Activated naive CD8-positive, alpha-beta T cell treated with anti-CD3 and anti-CD28 coated beads, Interleukin-2, amount 50 U/mL, for 24 hours (primary cell): ENCODE results near the gene HFE.
A peak's percentile ranks its signal among the peaks of the same experiment; 100 is the strongest.
"Not testable (repeated sequence)": the region's sequence is repeated elsewhere in the genome, so short reads cannot be mapped to it uniquely, and the experiment has no call there.

Source experiments
- ATAC-seq: fragments of 150-1000 bp; cut with Tn5 transposase; one replicate; pipeline ENCODE4 v1.10.0; 2021
- DNase-seq: peaks from one replicate; pipeline ENCODE4 v3.0.0; 2021
- H3K27ac Mint-ChIP-seq: one replicate; pipeline ENCODE4 v1.8.0; 2021; ENCODE audit warnings: mild to moderate bottlenecking, mixed read lengths
- H3K27me3 Mint-ChIP-seq: one replicate; pipeline ENCODE4 v1.8.0; 2021; ENCODE audit warnings: mixed read lengths
- H3K36me3 Mint-ChIP-seq: one replicate; pipeline ENCODE4 v1.8.0; 2021; ENCODE audit warnings: low read depth, mixed read lengths
- H3K4me1 Mint-ChIP-seq: one replicate; pipeline ENCODE4 v1.8.0; 2021; ENCODE audit warnings: mixed read lengths
- H3K4me3 Mint-ChIP-seq: one replicate; pipeline ENCODE4 v1.8.0; 2021; ENCODE audit warnings: mild to moderate bottlenecking, moderate library complexity, mixed read lengths
- H3K9me3 Mint-ChIP-seq: one replicate; pipeline ENCODE4 v1.8.0; 2021; ENCODE audit warnings: mixed read lengths

The HFE gene

DNA sequence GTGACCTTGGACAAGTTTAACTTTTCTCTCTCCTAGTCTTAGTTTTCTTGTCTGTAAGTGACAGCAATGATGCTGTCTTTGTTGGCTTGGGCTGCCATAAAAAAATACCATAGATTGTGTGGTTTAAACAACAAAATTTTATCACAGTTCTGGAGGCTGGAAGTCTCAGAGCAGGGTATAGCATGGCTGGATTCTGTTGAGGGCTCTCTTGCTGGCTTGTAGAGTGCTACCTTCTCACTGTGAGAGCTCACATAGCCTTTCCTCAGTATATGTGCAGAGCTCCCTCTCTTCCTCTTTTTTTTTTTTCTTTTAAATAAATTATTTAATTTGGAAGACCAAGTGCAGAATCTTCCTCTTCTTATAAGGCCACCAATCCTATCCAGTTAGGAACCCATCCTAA lies 26.3 kb downstream of the HFE start:
- no peaks in the 10 kb centered on the region for H3K9me3 Mint-ChIP-seq
- ATAC-seq: no peak
- H3K4me3 Mint-ChIP-seq: no peak overlapping the region
- H3K27ac Mint-ChIP-seq: no peak overlapping the region
- peaks cover 8% of the 10 kb centered on the region for H3K4me1 Mint-ChIP-seq
- H3K27me3 Mint-ChIP-seq: peaks cover 4% of the 10 kb centered on the region
- no peaks in the 10 kb centered on the region for H3K36me3 Mint-ChIP-seq
- DNase-seq: no peak

DNA sequence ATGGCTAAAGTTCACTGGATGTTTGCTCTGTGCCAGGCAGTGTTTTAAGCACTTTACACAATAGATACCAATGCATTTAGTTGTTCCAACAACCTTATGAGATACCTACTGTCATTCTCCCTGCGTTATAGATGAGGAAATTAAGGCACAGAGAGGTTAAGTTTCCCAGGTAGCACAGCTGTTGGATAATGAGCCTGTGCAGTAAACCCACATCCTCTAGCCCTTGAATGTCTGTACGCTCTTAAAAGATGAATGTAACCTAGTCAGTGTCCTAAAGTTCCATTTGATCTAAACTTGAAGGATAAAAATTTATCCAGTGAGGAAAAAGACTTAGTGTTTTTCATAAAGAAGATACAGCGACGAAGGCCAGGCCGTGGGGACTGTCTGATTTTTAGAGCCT lies 28.0 kb downstream of the HFE start:
- Mint-ChIP-seq H3K27ac (no peak overlapping the region), H3K4me3 (no peak overlapping the region), H3K4me1 (peaks cover 8% of the 10 kb centered on the region), H3K9me3 (no peaks in the 10 kb centered on the region), H3K36me3 (no peaks in the 10 kb centered on the region), H3K27me3 (peaks cover 4% of the 10 kb centered on the region)
- DNase-seq (no peak), ATAC-seq (no peak)

DNA sequence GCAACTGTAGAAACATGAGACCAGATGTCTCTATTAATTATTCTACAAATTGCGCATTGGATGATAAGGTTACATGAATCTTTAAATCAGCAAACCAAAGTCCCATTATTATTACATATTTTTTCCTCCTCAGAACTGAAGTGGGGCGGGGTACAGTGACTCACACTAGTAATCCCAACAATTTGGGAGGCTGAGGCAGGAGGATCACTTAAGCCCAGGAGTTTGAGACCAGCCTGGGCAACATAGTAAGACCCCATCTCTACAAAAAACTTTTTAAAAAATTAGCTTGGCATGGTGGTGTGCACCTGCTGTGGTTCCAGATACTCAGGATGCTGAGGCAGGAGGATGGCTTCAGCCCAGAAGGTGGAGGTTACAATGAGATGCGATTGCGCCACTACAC lies 29.0 kb downstream of the HFE start:
- peaks cover 4% of the 10 kb centered on the region for H3K27me3 Mint-ChIP-seq
- DNase-seq (no peak), ATAC-seq (no peak)
- no peaks in the 10 kb centered on the region for H3K36me3 Mint-ChIP-seq
- no peak overlapping the region for H3K27ac Mint-ChIP-seq
- H3K9me3 Mint-ChIP-seq: no peaks in the 10 kb centered on the region
- no peak overlapping the region for H3K4me3 Mint-ChIP-seq
- peaks cover 13% of the 10 kb centered on the region for H3K4me1 Mint-ChIP-seq

DNA sequence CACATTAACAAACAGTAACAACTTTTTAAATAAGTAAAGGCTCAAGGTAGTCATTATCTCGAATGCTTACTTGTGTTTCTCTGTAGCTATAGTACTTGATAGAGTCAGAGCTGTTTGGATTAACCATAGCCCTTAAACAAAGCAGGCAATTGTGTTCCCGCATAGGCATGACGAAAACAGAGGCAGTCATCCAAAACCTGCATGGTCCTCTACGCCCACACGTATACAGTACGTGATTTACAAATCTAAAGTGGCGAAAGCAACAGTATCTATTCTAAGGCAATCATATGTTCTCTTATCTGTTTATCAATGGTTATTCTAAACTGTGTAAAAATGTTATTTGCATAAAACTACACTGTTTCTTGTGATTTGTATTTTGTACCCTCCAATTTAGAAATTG lies 31.8 kb downstream of the HFE start:
- no peaks in the 10 kb centered on the region for H3K9me3 Mint-ChIP-seq
- DNase-seq: no peak
- H3K27ac Mint-ChIP-seq: no peak overlapping the region
- H3K36me3 Mint-ChIP-seq: peaks cover 5% of the 10 kb centered on the region
- H3K27me3 Mint-ChIP-seq: peaks cover 9% of the 10 kb centered on the region
- H3K4me1 Mint-ChIP-seq: peaks cover 37% of the 10 kb centered on the region
- H3K4me3 Mint-ChIP-seq: no peak overlapping the region
- no peak for ATAC-seq

DNA sequence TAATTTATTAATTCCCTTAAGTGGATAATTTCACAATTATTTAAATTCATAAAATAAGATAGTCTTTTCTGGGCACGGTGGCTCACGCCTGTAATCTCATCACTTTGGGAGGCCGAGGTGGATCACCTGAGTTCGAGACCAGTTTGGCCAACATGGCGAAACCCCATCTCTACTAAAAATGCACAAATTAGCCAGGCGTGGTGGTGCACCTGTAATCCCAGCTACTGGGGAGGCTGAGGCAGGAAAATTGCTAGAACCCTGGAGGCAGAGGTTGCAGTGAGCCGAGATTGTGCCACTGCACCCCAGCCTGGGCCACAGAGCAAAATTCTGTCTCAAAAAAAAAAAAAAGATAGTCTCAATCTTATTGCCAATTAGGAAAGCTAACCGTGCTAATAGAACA lies 32.9 kb downstream of the HFE start:
- H3K27ac Mint-ChIP-seq, ATAC-seq, H3K36me3 Mint-ChIP-seq, H3K27me3 Mint-ChIP-seq, H3K9me3 Mint-ChIP-seq, DNase-seq, H3K4me3 Mint-ChIP-seq: not testable (repeated sequence)
- H3K4me1 Mint-ChIP-seq: peaks cover 39% of the 10 kb centered on the region

DNA sequence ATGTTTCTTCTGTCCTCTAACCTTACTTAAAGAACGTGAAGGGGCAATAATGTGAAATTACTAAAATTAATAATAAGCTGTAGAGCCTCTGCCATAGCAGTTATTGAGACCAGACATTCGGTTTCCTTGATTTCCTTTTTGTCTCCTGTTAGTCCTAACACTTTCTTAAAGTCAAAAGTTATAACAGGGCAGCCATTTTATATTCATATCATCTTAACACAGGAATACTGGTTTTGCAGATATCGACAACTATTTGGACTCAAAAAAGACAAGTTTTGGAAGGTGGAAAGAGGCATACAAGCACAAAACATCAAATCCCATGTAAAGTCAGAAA lies 33.5 kb downstream of the HFE start:
- Mint-ChIP-seq H3K27me3 (peaks cover 9% of the 10 kb centered on the region), H3K4me1 (peaks cover 35% of the 10 kb centered on the region), H3K27ac (peak overlapping the region; percentile 99), H3K36me3 (peaks cover 7% of the 10 kb centered on the region), H3K9me3 (no peaks in the 10 kb centered on the region), H3K4me3 (no peak overlapping the region)
- DNase-seq (no peak), ATAC-seq (no peak)

DNA sequence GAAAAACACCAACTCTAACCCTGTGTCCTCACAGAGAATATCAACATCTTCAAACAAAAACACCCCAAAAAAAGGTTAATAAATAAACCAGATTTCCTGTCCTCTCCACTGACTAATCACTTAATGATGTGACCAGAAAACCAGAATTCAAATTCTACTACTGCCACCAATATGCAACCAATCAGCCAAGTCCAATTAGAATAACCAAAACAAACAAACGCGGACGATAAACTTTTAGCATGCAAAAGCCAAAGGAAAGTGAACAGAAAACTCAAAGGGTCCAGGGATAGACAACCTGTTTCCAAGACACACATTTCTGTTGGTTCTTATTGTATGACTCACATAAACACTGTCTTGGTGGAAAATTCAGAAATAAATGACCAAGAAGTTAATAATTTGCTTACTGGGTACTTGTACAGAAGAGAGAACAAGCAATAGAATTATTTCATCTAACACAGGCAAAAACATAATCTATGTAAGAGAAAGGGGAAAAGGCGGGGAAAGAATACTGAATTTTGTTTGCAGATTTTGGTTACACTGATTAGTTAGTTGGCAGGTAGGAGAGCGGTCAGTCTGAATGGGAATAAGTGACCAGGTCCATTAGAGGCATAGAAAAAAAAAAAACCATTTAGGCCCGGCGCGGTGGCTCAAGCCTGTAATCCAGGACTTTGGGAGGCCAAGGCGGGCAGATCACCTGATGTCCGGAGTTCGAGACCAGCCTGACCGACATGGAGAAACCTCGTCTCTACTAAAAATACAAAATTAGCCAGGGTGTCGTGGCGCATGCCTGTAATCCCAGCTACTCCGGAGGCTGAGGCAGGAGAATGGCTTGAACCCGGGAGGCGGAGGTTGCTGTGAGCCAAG lies 34.1 kb downstream of the HFE start:
- H3K36me3 Mint-ChIP-seq: peaks cover 7% of the 10 kb centered on the region
- DNase-seq: no peak
- peaks cover 35% of the 10 kb centered on the region for H3K4me1 Mint-ChIP-seq
- peak overlapping the region; percentile 10 for H3K4me3 Mint-ChIP-seq
- H3K9me3 Mint-ChIP-seq: no peaks in the 10 kb centered on the region
- H3K27ac Mint-ChIP-seq: peak overlapping the region; percentile 99
- peaks cover 9% of the 10 kb centered on the region for H3K27me3 Mint-ChIP-seq
- ATAC-seq: no peak

DNA sequence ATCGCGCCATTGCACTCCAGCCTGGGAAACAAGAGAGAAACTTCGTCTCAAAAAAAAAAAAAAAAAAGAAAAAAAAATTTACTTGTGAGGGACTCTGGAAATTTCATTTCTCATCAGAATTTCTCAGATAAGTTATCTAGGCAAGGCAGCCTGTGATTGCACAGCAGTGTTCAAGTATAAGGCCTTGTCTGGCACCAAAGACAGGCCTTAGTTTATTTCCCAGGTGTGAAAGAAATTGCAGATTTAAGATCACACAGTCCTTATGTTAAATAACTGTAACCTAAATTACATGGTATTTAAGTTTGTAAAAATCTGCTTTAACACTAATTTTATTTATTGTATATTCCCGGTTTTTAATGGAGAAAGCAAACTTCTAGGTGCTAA lies 34.8 kb downstream of the HFE start:
- DNase-seq (no peak), ATAC-seq (no peak)
- Mint-ChIP-seq H3K27me3 (peaks cover 9% of the 10 kb centered on the region), H3K27ac (peak overlapping the region; percentile 99), H3K4me1 (peaks cover 42% of the 10 kb centered on the region), H3K9me3 (no peaks in the 10 kb centered on the region), H3K4me3 (peak overlapping the region; percentile 91), H3K36me3 (peaks cover 12% of the 10 kb centered on the region)

DNA sequence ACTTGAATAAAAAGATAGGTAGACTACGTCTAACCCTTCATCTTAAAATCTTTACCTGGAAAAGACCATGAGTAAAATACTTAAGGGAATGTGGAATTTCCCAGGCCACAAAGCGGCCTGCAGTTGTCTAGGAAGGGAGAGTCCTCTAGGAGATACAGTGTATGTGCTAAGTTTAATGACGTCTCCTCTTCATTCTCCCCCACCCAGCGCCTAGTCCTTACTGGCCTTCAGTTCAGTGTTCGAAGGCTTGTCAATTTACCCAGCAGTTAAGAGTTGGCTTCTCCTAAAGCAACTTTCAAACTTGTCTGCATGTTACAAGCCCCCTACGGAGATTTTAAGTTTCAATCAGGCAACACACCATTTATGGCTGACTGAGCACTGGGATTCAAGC lies 35.2 kb downstream of the HFE start:
- peak overlapping the region; percentile 99 for H3K27ac Mint-ChIP-seq
- peak overlapping the region; percentile 91 for H3K4me3 Mint-ChIP-seq
- ATAC-seq (no peak), DNase-seq (no peak)
- H3K4me1 Mint-ChIP-seq: peaks cover 46% of the 10 kb centered on the region
- no peaks in the 10 kb centered on the region for H3K9me3 Mint-ChIP-seq
- peaks cover 16% of the 10 kb centered on the region for H3K36me3 Mint-ChIP-seq
- H3K27me3 Mint-ChIP-seq: peaks cover 9% of the 10 kb centered on the region

DNA sequence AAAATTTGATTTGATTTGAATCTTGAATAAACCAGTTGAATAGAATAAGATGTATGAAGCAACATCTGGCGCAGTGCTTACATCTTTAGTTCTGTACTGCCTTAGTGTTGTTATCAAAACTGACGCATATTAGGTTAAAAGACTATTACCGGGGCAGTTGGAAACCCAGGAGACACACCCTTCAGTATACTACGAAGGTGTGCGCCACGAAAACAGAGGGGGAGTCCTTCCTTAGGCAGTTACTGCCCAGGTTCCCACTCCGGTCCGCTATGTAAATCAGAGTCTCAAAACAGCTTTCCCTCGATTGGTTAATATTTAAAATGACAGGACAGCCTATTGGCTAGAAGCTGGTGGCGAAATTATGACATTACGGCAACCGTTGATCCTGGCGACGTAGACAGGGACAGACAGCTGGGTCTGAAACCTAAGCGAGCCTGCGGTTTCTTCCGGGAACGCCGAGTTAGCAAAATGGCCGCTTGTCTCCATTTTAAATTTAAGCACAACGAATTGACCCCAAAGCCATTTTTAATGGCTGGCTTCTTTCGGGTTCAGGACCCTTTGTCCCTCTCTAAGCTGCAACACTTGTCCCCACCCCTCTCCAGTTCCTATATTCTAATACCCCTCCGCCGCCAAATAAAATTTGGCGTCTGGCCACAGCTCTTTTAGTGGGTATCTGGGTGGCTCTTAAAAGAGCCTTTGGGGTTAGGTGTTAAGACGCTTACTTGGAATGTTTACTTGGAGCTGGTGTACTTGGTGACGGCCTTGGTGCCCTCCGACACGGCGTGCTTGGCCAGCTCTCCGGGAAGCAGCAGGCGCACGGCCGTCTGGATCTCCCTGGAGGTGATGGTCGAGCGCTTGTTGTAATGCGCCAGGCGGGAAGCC lies 35.8 kb downstream of the HFE start:
- peak; percentile 91 for DNase-seq
- peak overlapping the region; percentile 99 for H3K27ac Mint-ChIP-seq
- peaks cover 18% of the 10 kb centered on the region for H3K36me3 Mint-ChIP-seq
- peak; percentile 67 for ATAC-seq
- peaks cover 52% of the 10 kb centered on the region for H3K4me1 Mint-ChIP-seq
- H3K4me3 Mint-ChIP-seq: peak overlapping the region; percentile 91
- H3K27me3 Mint-ChIP-seq: peaks cover 9% of the 10 kb centered on the region
- H3K9me3 Mint-ChIP-seq: no peaks in the 10 kb centered on the region

DNA sequence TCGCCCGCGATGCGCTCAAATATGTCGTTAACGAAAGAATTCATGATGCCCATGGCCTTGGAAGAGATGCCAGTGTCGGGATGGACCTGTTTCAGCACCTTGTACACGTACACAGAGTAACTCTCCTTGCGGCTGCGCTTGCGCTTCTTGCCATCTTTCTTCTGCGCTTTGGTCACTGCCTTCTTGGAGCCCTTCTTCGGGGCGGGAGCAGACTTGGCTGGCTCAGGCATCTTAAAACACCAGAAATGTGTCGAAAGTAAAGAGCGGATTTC lies 36.4 kb downstream of the HFE start:
- Mint-ChIP-seq H3K4me1 (peaks cover 58% of the 10 kb centered on the region), H3K27ac (peak overlapping the region; percentile 99), H3K9me3 (no peaks in the 10 kb centered on the region), H3K27me3 (peaks cover 9% of the 10 kb centered on the region), H3K4me3 (peak overlapping the region; percentile 91), H3K36me3 (peaks cover 20% of the 10 kb centered on the region)
- ATAC-seq (peak; percentile 56), DNase-seq (peak; percentile 77)

DNA sequence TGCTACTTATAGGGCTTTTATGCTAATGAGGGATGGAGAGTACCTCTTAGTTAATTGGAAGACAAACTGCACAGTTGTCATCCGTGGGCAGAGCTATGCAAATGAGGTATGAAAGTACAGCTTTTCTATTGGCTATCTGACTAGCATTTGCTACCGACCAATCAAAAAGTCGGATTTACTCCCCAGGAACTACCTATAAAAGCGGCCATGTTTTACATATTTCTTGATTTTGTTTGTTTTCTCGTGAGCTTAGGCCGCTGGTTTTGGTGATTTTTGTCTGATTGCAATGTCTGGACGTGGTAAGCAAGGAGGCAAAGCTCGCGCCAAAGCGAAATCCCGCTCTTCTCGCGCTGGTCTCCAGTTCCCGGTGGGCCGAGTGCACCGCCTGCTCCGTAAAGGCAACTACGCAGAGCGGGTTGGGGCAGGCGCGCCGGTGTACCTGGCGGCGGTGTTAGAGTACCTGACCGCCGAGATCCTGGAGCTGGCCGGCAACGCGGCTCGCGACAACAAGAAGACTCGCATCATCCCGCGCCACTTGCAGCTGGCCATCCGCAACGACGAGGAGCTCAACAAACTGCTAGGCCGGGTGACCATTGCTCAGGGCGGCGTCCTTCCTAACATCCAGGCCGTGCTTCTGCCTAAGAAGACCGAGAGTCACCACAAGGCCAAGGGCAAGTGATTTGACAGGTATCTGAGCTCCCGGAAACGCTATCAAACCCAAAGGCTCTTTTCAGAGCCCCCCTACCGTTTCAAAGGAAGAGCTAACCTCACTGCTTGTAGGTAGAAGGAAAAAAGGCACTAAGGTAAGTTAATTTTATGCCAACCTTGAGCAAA lies 36.9 kb downstream of the HFE start:
- peaks cover 21% of the 10 kb centered on the region for H3K36me3 Mint-ChIP-seq
- H3K27ac Mint-ChIP-seq: peak overlapping the region; percentile 99
- peak; percentile 79 for ATAC-seq
- peaks cover 9% of the 10 kb centered on the region for H3K27me3 Mint-ChIP-seq
- peak overlapping the region; percentile 91 for H3K4me3 Mint-ChIP-seq
- H3K4me1 Mint-ChIP-seq: peaks cover 61% of the 10 kb centered on the region
- no peaks in the 10 kb centered on the region for H3K9me3 Mint-ChIP-seq
- peak; percentile 74 for DNase-seq

DNA sequence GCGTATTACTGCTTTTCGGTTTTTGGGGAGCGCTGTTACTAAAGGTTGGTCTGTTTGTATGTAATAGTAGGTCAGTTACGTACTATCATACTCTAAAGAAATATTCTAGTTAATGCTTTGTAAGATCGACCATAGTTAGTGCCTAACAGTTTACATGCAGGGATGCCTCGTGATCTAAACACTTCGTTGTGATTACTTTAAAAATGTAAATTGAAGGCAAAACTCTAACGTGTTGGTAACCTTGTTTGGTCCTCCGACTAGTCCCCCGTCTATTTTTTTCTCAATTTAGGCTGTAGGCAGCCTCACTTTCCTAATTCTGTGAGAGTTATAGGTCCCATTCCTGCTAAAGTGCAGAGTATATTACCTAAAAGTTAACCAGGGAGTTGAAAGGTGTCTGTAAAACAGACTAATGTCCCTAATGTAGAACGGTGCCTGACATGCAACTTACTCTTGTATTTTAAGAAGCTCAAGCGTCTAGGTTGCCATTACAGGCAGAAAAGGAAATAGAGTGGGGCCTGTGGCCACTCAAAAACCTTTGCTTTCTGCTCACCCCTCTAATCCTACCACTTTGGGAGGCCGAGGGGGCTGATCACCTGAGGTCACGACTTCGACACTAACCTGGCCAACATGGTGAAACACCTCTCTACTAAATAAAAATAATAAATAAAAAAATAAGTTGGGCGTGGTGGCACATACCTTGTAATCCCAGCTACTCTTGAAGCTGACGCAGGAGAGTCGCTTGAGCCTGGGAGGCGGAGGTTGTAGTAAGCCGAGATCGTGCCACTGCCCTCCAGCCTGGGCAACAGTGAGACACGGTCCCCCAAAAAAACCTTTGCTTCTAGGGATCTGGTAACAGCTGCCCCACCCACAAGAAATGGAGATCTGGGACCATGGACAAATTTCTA lies 37.8 kb downstream of the HFE start:
- Mint-ChIP-seq H3K27me3 (peaks cover 9% of the 10 kb centered on the region), H3K9me3 (no peaks in the 10 kb centered on the region), H3K27ac (peak overlapping the region; percentile 99), H3K36me3 (peaks cover 23% of the 10 kb centered on the region), H3K4me1 (peaks cover 66% of the 10 kb centered on the region), H3K4me3 (peak overlapping the region; percentile 91)
- ATAC-seq (no peak), DNase-seq (no peak)
